Smooth muscle cell (in vitro differentiated cells): ENCODE results near the gene ATP8A2. TPM values are rescaled to one million over a fixed set of nuclear protein-coding genes. Genes with fewer than 3 reads are reported as not detected.

Experiments
- DNase-seq: peaks from one replicate; lab custom pipeline; 2025; ENCODE audit not compliant: unreplicated experiment; lab: John Stamatoyannopoulos, UW
- H2AFZ ChIP-seq: fragments of 200-600 bp; sonication (generic); 2 replicates; pipeline ENCODE4 v1.6.0; 2016; ENCODE audit warnings: antibody characterized with exemption, low read depth, mild to moderate bottlenecking
- H3F3A ChIP-seq: fragments of 200-600 bp; sonication (generic); 2 replicates; pipeline ENCODE4 v1.6.0; 2017; ENCODE audit warnings: antibody characterized with exemption, low read depth
- H3K27ac ChIP-seq: fragments of 200-600 bp; sonication (generic); 2 replicates; pipeline ENCODE4 v1.5.1; 2016; ENCODE audit warnings: low read depth, mild to moderate bottlenecking
- H3K27me3 ChIP-seq: fragments of 200-600 bp; sonication (generic); 2 replicates; pipeline ENCODE4 v1.6.1; 2016; ENCODE audit warnings: low read depth, mild to moderate bottlenecking
- H3K36me3 ChIP-seq: fragments of 200-600 bp; sonication (generic); 2 replicates; pipeline ENCODE4 v1.5.1; 2016; ENCODE audit warnings: low read depth
- H3K4me1 ChIP-seq: fragments of 200-600 bp; sonication (generic); 2 replicates; pipeline ENCODE4 v1.5.1; 2016; ENCODE audit warnings: low read depth
- H3K4me2 ChIP-seq: fragments of 200-600 bp; sonication (generic); 2 replicates; pipeline ENCODE4 v1.6.0; 2016; ENCODE audit warnings: mild to moderate bottlenecking
- H3K4me3 ChIP-seq: fragments of 200-600 bp; sonication (generic); 2 replicates; pipeline ENCODE4 v1.5.1; 2016; ENCODE audit warnings: mild to moderate bottlenecking
- H3K79me2 ChIP-seq: fragments of 200-600 bp; sonication (generic); 2 replicates; pipeline ENCODE4 v1.6.0; 2016; ENCODE audit warnings: low read depth, mild to moderate bottlenecking
- H3K9ac ChIP-seq: fragments of 200-600 bp; sonication (generic); 2 replicates; pipeline ENCODE4 v1.6.0; 2016; ENCODE audit warnings: low read depth
- H3K9me3 ChIP-seq: fragments of 200-600 bp; sonication (generic); replicated peaks from 2 replicates; pipeline ENCODE4 v1.5.1; 2016; ENCODE audit warnings: low read depth
- H4K20me1 ChIP-seq: fragments of 200-600 bp; sonication (generic); 2 replicates; pipeline ENCODE4 v1.6.0; 2016; ENCODE audit warnings: low read depth
- WGBS: methylation state at CpG from one replicate; pipeline ENCODE4 v1.1.7; 2016; ENCODE audit warnings: low lambda C conversion rate; 5-methylcytosine and 5-hydroxymethylcytosine counted together
- polyA plus RNA-seq: library from polyadenylated mRNA; unstranded; fragments of >200 nt; fragmentation: Nextera tagmentation; extraction: Ambion mirVana; gene quantifications from 2 replicates; pipeline ENCODE4 v1.2.1, GENCODE V29; 2016
- total RNA-seq: library from RNA; depleted of rRNA; stranded (reverse); fragments of >200 nt; gene quantifications from 2 replicates; pipeline ENCODE4 v1.2.3, GENCODE V29; 2014
- TF ChIP-seq, protein P1 (sequence below): fragments of 200-600 bp; sonication (generic); IDR thresholded peaks from 2 replicates; pipeline ENCODE4 v1.5.1; 2017; ENCODE audit warnings: borderline replicate concordance, mild to moderate bottlenecking, antibody characterized with exemption; ENCODE audit not compliant: insufficient read depth, poor library complexity, severe bottlenecking

Gene ATP8A2
- total and polyA plus RNA-seq, 2 experiments from 2014 or later = under 0.01 to 0.06 TPM

- no peak overlapping the region for H3K27ac ChIP-seq
- no peak overlapping the region for H3K4me2 ChIP-seq
- no peaks in the 10 kb centered on the region for H4K20me1 ChIP-seq
- no peak for DNase-seq
- H3K4me1 ChIP-seq = peaks cover 41% of the 10 kb centered on the region
- H3K79me2 ChIP-seq = no peaks in the 10 kb centered on the region
- H2AFZ ChIP-seq = no peak overlapping the region
- no peaks in the 10 kb centered on the region for H3K36me3 ChIP-seq
- H3K9ac ChIP-seq = no peak overlapping the region
- H3K9me3 ChIP-seq = no peaks in the 10 kb centered on the region
- H3K27me3 ChIP-seq = no peaks in the 10 kb centered on the region
- TF ChIP-seq, protein P1, sequence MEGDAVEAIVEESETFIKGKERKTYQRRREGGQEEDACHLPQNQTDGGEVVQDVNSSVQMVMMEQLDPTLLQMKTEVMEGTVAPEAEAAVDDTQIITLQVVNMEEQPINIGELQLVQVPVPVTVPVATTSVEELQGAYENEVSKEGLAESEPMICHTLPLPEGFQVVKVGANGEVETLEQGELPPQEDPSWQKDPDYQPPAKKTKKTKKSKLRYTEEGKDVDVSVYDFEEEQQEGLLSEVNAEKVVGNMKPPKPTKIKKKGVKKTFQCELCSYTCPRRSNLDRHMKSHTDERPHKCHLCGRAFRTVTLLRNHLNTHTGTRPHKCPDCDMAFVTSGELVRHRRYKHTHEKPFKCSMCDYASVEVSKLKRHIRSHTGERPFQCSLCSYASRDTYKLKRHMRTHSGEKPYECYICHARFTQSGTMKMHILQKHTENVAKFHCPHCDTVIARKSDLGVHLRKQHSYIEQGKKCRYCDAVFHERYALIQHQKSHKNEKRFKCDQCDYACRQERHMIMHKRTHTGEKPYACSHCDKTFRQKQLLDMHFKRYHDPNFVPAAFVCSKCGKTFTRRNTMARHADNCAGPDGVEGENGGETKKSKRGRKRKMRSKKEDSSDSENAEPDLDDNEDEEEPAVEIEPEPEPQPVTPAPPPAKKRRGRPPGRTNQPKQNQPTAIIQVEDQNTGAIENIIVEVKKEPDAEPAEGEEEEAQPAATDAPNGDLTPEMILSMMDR = no peak
- no peak overlapping the region for H3K4me3 ChIP-seq
- WGBS = 68% methylated on average over 8 of the region's 8 CpGs
- no peaks in the 10 kb centered on the region for H3F3A ChIP-seq
These were observed 260.6 kb downstream of the ATP8A2 start for GRCh38 chr13:25632166-25632888.

- H4K20me1 ChIP-seq = no peaks in the 10 kb centered on the region
- H3K4me3 ChIP-seq = no peak overlapping the region
- no peak overlapping the region for H2AFZ ChIP-seq
- WGBS = 74% methylated on average over 5 of the region's 5 CpGs
- H3K9ac ChIP-seq = no peak overlapping the region
- no peak overlapping the region for H3K27ac ChIP-seq
- H3K27me3 ChIP-seq = no peaks in the 10 kb centered on the region
- no peaks in the 10 kb centered on the region for H3F3A ChIP-seq
- H3K4me1 ChIP-seq = peaks cover 41% of the 10 kb centered on the region
- H3K79me2 ChIP-seq = no peaks in the 10 kb centered on the region
- H3K9me3 ChIP-seq = no peaks in the 10 kb centered on the region
- no peaks in the 10 kb centered on the region for H3K36me3 ChIP-seq
- DNase-seq = no peak
- TF ChIP-seq, protein P1 = no peak
- no peak overlapping the region for H3K4me2 ChIP-seq
These were observed 261.3 kb downstream of the ATP8A2 start for GRCh38 chr13:25633093-25633492.

- H3K79me2 ChIP-seq = no peaks in the 10 kb centered on the region
- H3F3A ChIP-seq = no peaks in the 10 kb centered on the region
- H3K9ac ChIP-seq = no peak overlapping the region
- H3K4me2 ChIP-seq = no peak overlapping the region
- H3K9me3 ChIP-seq = no peaks in the 10 kb centered on the region
- no peaks in the 10 kb centered on the region for H3K36me3 ChIP-seq
- TF ChIP-seq, protein P1 = no peak
- no peaks in the 10 kb centered on the region for H3K27me3 ChIP-seq
- no peak for DNase-seq
- H3K27ac ChIP-seq = no peak overlapping the region
- H3K4me3 ChIP-seq = no peak overlapping the region
- WGBS = 94% methylated on average over 1 of the region's 1 CpG
- no peak overlapping the region for H2AFZ ChIP-seq
- no peaks in the 10 kb centered on the region for H4K20me1 ChIP-seq
- H3K4me1 ChIP-seq = no peaks in the 10 kb centered on the region
These were observed 273.9 kb downstream of the ATP8A2 start for GRCh38 chr13:25645681-25646080.

GRCh38 chr13:25649001-25649633 is 277.3 kb downstream of the ATP8A2 start:
- no peak overlapping the region for H3K4me3 ChIP-seq
- H3K36me3 ChIP-seq = no peaks in the 10 kb centered on the region
- H3K4me2 ChIP-seq = no peak overlapping the region
- no peaks in the 10 kb centered on the region for H3K9me3 ChIP-seq
- TF ChIP-seq, protein P1 = no peak
- DNase-seq = no peak
- no peaks in the 10 kb centered on the region for H3F3A ChIP-seq
- no peak overlapping the region for H2AFZ ChIP-seq
- no peaks in the 10 kb centered on the region for H3K27me3 ChIP-seq
- no peaks in the 10 kb centered on the region for H4K20me1 ChIP-seq
- H3K27ac ChIP-seq = no peak overlapping the region
- WGBS = 79% methylated on average over 1 of the region's 1 CpG
- no peak overlapping the region for H3K9ac ChIP-seq
- H3K79me2 ChIP-seq = no peaks in the 10 kb centered on the region
- peaks cover 3% of the 10 kb centered on the region for H3K4me1 ChIP-seq
